ENCODE measurements around the gene PALMD.

DNA sequence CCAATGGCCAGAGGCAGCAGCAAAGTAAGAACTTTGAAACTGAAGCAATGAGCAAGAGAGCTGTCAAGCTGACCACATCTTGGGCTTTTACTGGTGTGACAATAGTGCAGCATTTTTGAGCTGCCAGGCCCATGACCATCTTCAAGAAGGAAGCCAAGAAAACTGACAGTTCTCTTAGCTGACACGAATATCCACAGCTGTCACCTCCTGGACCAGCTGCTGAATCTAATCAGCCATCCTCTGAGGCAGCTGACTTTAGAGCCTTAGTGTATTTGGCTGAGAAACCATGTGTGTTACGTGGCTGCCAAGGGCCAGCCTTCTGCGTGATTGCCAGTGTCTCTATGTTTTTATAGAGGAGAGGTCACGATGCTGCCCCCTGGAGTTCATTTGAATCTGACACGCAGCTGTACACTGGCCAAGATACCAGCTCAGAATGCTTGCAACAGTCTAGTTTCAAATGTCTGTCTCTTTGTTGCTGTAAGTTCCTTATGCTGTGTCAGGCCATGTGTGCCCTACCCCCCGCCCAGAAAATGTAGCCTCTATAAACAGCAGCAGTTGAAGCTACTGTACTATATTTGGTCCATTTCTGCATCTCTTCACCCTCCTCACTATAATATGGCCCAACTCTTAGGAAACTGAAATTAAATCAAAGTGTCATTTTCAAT lies 39.7 kb downstream of the PALMD start:
- TF ChIP-seq GATA3 (IDR thresholded peaks at IDR 0.05; ENCODE audit: low read depth, low read length) (no peak), GATA2 (IDR thresholded peaks at IDR 0.05; ENCODE audit: low read depth, low read length) (no peak)

All from SH-SY5Y (cell line).